Activated CD4-positive, alpha-beta T cell treated with anti-CD3 and anti-CD28 coated beads, Interleukin-2, amount 10 ng/mL, durations not matched to agents 24 days and 14 days (primary cell): ENCODE data around the gene PEMT. TPM values are rescaled to one million over a fixed set of nuclear protein-coding genes. Genes with fewer than 3 reads are reported as not detected.

Source experiments
- DNase-seq: peaks from one replicate; pipeline ENCODE4 v3.0.0; 2022
- H3K27ac Mint-ChIP-seq: one replicate; pipeline ENCODE4 v1.8.0; 2022; ENCODE audit warnings: mild to moderate bottlenecking, mixed read lengths
- H3K27me3 Mint-ChIP-seq: one replicate; pipeline ENCODE4 v1.8.0; 2022; ENCODE audit warnings: mixed read lengths
- H3K36me3 Mint-ChIP-seq: one replicate; pipeline ENCODE4 v1.8.0; 2022; ENCODE audit warnings: low read depth, mild to moderate bottlenecking, mixed read lengths
- H3K4me1 Mint-ChIP-seq: one replicate; pipeline ENCODE4 v1.8.0; 2021; ENCODE audit warnings: mixed read lengths
- H3K4me3 Mint-ChIP-seq: one replicate; pipeline ENCODE4 v1.8.0; 2022; ENCODE audit warnings: mild to moderate bottlenecking, moderate library complexity, mixed read lengths
- H3K9me3 Mint-ChIP-seq: one replicate; pipeline ENCODE4 v1.8.0; 2021; ENCODE audit warnings: mixed read lengths
- intact Hi-C: fragments of 100-400 bp; cut with micrococcal nuclease; formaldehyde crosslinking; loops from one replicate; pipeline ENCODE4 v1.15.1; 2023
- total RNA-seq: library from RNA; stranded (reverse); gene quantifications from 2 replicates; pipeline ENCODE4 v1.2.3, GENCODE V29; 2022

Gene PEMT
- total RNA-seq, 1 donor from 2014 or later = 45.5 TPM

DNA sequence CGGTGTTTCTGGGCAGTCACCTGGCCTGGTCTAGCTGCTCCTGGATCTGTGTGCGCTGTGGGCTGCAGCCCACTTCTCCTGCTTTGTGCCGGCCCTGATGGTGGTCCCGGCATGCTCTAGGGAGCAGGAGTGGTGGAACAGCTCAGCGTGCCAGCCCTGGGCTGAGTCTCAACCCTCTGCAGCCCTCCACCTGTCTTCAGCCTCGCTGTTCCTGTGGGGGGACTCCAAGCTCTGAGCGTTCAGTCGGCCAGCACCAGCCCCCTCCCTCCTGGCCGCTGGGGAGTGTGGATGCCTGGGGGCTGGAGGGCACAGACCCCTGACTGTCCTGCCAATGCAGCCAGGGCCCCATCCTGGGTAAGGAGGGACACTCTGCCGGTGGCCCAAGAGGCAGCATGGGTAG is 71.6 kb downstream of the PEMT start:
- Mint-ChIP-seq H3K9me3 (no peaks in the 10 kb centered on the region), H3K27me3 (no peaks in the 10 kb centered on the region), H3K27ac (no peak overlapping the region), H3K4me3 (no peak overlapping the region), H3K4me1 (no peaks in the 10 kb centered on the region), H3K36me3 (no peaks in the 10 kb centered on the region)
- DNase-seq = no peak
- intact Hi-C loops = no loop called here

DNA sequence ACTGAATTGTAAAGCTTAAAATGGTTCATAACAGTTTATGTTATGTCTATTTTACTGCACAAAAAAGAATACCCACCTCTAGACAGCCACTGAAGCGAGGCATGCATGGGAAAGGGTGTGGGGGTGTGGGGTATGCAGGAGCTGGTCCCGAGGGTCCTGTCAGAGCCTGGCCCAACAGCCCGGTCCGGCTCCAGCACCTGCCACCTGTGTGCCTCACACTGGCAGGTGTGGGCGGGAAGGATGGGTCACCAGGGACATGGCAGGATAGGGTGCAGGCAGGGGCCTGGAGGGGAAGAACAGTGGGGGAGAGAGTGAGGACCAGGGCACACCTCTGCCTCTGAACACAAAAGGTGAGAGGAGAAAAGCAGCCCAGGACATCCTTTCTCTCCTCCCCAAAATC is 72.6 kb downstream of the PEMT start:
- Mint-ChIP-seq H3K27ac (no peak overlapping the region), H3K4me3 (no peak overlapping the region), H3K4me1 (no peaks in the 10 kb centered on the region), H3K27me3 (no peaks in the 10 kb centered on the region), H3K9me3 (no peaks in the 10 kb centered on the region), H3K36me3 (no peaks in the 10 kb centered on the region)
- intact Hi-C loops = no loop called here
- no peak for DNase-seq

- H3K36me3 Mint-ChIP-seq = no peaks in the 10 kb centered on the region
- no peak overlapping the region for H3K27ac Mint-ChIP-seq
- no peaks in the 10 kb centered on the region for H3K9me3 Mint-ChIP-seq
- intact Hi-C loops = no loop called here
- no peaks in the 10 kb centered on the region for H3K4me1 Mint-ChIP-seq
- H3K27me3 Mint-ChIP-seq = no peaks in the 10 kb centered on the region
- H3K4me3 Mint-ChIP-seq = no peak overlapping the region
- no peak for DNase-seq
Observed at GRCh38 chr17:17518014-17518413, 73.5 kb downstream of the PEMT start.

- Mint-ChIP-seq H3K27me3 (no peaks in the 10 kb centered on the region), H3K4me1 (no peaks in the 10 kb centered on the region), H3K27ac (no peak overlapping the region), H3K9me3 (no peaks in the 10 kb centered on the region), H3K4me3 (no peak overlapping the region), H3K36me3 (no peaks in the 10 kb centered on the region)
- no peak for DNase-seq
- intact Hi-C loops = no loop called here
Observed at GRCh38 chr17:17516941-17517720, 74.4 kb downstream of the PEMT start.

DNA sequence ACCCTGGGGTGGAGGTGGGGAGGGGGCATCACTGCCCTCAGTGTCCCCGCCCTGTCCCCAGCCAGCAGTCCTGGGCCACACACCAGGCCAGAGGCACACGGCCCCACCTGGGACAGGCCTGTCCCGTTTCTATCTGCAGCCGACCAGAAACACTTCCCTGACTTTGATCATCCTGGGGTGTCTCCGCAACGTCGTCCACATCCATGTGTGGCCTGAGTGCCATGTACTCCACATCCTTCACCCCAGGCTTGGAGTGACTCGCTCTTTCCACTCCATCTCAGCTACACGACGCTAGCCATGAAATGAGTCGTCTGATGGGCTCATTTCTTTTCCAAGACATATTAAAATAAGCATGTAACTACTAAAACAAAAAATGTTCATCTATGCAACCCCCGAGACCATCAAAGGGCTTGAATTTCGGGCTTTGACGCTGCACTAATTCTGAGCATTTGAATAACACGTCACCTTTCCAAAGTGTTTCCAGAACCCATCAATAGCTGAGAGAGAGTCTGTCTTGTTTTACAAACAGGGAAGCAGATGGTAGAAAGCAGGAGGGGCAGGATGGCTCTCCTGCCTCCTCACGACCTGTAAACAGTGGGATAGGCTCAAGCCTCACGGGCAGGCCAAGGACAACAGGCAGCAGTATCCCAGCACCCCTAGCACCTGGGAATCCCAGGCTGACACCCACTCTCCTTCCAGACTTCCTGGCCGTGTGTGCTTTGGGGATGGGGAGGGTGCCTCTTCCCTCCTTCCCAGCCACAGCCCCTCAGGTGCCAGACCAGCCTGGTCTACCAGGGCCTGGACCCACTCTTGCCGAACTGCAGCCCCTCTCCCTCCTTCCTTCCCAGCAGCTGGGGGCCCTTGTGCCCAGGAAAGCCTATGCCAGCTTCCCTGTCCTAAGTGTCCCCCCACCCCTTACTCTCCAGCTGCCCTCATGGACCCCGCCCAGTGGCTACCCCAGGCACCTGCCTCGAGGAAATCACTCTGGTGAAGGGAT is 75.3 kb downstream of the PEMT start:
- Mint-ChIP-seq H3K9me3 (no peaks in the 10 kb centered on the region), H3K4me1 (no peaks in the 10 kb centered on the region), H3K27ac (no peak overlapping the region), H3K36me3 (no peaks in the 10 kb centered on the region), H3K4me3 (no peak overlapping the region), H3K27me3 (no peaks in the 10 kb centered on the region)
- intact Hi-C loops = no loop called here
- no peak for DNase-seq

DNA sequence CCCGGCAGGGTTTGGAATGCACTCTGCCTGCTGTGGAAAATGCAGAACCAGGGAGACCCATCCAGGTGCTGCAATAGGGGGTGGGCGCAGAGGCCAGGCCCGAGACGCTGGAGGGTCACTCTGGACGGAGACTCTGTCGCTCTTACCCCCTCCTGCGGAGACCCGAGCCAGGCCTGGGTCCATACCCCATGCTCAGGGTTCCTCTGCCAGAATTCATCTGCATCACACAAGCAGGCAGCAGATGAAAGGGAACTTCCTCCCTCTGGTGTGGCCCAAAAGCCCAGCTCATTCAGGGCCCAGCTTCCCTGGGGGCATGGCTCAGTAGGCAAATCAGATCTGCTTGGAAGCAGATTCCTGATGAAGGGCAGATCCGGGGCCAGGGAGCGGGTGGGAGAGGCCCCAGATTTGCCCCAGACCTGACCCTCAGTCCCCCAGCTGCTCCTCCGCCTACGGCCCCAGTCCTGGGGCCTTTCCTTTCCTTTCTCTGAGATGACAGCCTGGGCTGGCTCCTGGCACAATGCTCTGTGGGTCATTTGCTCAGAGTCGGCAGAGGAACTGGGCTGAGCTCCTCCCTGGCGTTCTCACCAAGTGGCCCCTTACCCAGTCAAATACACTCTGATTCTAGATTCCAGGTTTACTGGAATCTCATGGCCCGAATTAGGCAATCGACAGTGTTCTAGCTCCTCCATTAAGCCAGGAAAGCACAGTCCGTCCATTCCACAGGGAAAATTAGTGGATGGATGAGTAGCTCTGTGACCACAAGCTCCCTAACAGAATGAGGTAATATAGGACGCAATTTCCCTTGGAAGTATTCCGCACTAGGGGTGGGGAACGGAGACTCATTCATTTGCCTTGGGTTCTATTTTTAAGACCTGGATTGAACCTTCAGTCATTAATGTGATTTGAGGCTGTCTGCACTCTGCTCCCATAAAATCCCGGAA is 76.2 kb downstream of the PEMT start:
- Mint-ChIP-seq H3K9me3 (no peaks in the 10 kb centered on the region), H3K27ac (no peak overlapping the region), H3K36me3 (no peaks in the 10 kb centered on the region), H3K27me3 (no peaks in the 10 kb centered on the region), H3K4me1 (no peaks in the 10 kb centered on the region), H3K4me3 (no peak overlapping the region)
- no peak for DNase-seq
- intact Hi-C loops = no loop called here

- Mint-ChIP-seq H3K27me3 (no peaks in the 10 kb centered on the region), H3K36me3 (no peaks in the 10 kb centered on the region), H3K4me3 (no peak overlapping the region), H3K27ac (no peak overlapping the region), H3K9me3 (no peaks in the 10 kb centered on the region), H3K4me1 (no peaks in the 10 kb centered on the region)
- intact Hi-C loops = no loop called here
- no peak for DNase-seq
Observed at GRCh38 chr17:17514361-17514992, 77.0 kb downstream of the PEMT start.

GRCh38 chr17:17513626-17514025 is 77.9 kb downstream of the PEMT start:
- no peaks in the 10 kb centered on the region for H3K4me1 Mint-ChIP-seq
- no peaks in the 10 kb centered on the region for H3K27me3 Mint-ChIP-seq
- no peaks in the 10 kb centered on the region for H3K36me3 Mint-ChIP-seq
- H3K9me3 Mint-ChIP-seq = no peaks in the 10 kb centered on the region
- no peak for DNase-seq
- no peak overlapping the region for H3K27ac Mint-ChIP-seq
- intact Hi-C loops = no loop called here
- no peak overlapping the region for H3K4me3 Mint-ChIP-seq

- intact Hi-C loops = no loop called here
- Mint-ChIP-seq H3K27me3 (no peaks in the 10 kb centered on the region), H3K4me3 (no peak overlapping the region), H3K4me1 (no peaks in the 10 kb centered on the region), H3K9me3 (no peaks in the 10 kb centered on the region), H3K36me3 (no peaks in the 10 kb centered on the region), H3K27ac (no peak overlapping the region)
- DNase-seq = no peak
Observed at GRCh38 chr17:17512866-17513265, 78.6 kb downstream of the PEMT start.

- no peaks in the 10 kb centered on the region for H3K36me3 Mint-ChIP-seq
- no peak for DNase-seq
- H3K27me3 Mint-ChIP-seq = no peaks in the 10 kb centered on the region
- H3K4me3 Mint-ChIP-seq = no peak overlapping the region
- no peaks in the 10 kb centered on the region for H3K4me1 Mint-ChIP-seq
- no peak overlapping the region for H3K27ac Mint-ChIP-seq
- intact Hi-C loops = no loop called here
- no peaks in the 10 kb centered on the region for H3K9me3 Mint-ChIP-seq
Observed at GRCh38 chr17:17511881-17512858, 79.3 kb downstream of the PEMT start.

- intact Hi-C loops = no loop called here
- Mint-ChIP-seq H3K4me3 (no peak overlapping the region), H3K27me3 (no peaks in the 10 kb centered on the region), H3K9me3 (no peaks in the 10 kb centered on the region), H3K36me3 (no peaks in the 10 kb centered on the region), H3K4me1 (no peaks in the 10 kb centered on the region), H3K27ac (no peak overlapping the region)
- DNase-seq = no peak
Observed at GRCh38 chr17:17511293-17511741, 80.2 kb downstream of the PEMT start.

GRCh38 chr17:17510456-17511292 is 80.8 kb downstream of the PEMT start:
- H3K4me1 Mint-ChIP-seq = no peaks in the 10 kb centered on the region
- no peaks in the 10 kb centered on the region for H3K27me3 Mint-ChIP-seq
- H3K27ac Mint-ChIP-seq = no peak overlapping the region
- H3K36me3 Mint-ChIP-seq = no peaks in the 10 kb centered on the region
- no peaks in the 10 kb centered on the region for H3K9me3 Mint-ChIP-seq
- no peak for DNase-seq
- intact Hi-C loops = no loop called here
- no peak overlapping the region for H3K4me3 Mint-ChIP-seq
